HCT116 (cell line): ENCODE measurements around the gene CRYZ. TPM values are rescaled to one million over a fixed set of nuclear protein-coding genes. Genes with fewer than 3 reads are reported as not detected.

ENCODE experiments used
- ATAC-seq: fragments of 200-7000 bp; cut with Tn5 transposase; 2 replicates; pipeline ENCODE4 v1.9.1; 2020; ENCODE audit warnings: mild to moderate bottlenecking, moderate library complexity
- BruUV-seq: library from RNA; stranded (reverse); fragments of 400-500 nt; replicated peaks from 2 replicates; lab custom pipeline; 2021; lab: Mats Ljungman, UMichigan
- CTCF ChIA-PET: fragments of 300-600 bp; sonication (Branson Sonifier 250); formaldehyde crosslinking; loops from one replicate; lab custom pipeline; 2021; ENCODE audit warnings: antibody characterized with exemption; lab: Charles Lee
- POLR2A ChIA-PET: fragments of 300-600, 350-600 bp; sonication (Branson Sonifier 250); formaldehyde crosslinking; loops from one replicate; lab custom pipeline; 2021; ENCODE audit warnings: antibody characterized with exemption; lab: Charles Lee
- RAD21 ChIA-PET, 2 experiments: fragments of 300-600 bp; sonication (Branson Sonifier 250); formaldehyde crosslinking; loops; one replicate each; lab custom pipeline; 2023; ENCODE audit warnings: low total read pairs in 2 of 2; ENCODE audit not compliant: uncharacterized antibody in 2 of 2, unreplicated experiment in 2 of 2, low non-redundant PET in 1 of 2; lab: Charles Lee
- DNase-seq: peaks from one replicate; pipeline ENCODE4 v3.0.0-alpha.2; 2010; ENCODE audit warnings: low read depth, low spot score
- H2AFZ ChIP-seq: fragments of 200-600 bp; shearing (Covaris generic), sonication (generic); 2 replicates; pipeline ENCODE4 v1.6.1; 2017; ENCODE audit warnings: low read depth, mixed run types, mixed read lengths, antibody characterized with exemption, low read length; ENCODE audit not compliant: poor library complexity, severe bottlenecking
- H3K27ac ChIP-seq: 2 replicates; pipeline ENCODE4 v1.5.1; 2012; ENCODE audit warnings: low read depth, low read length
- H3K27me3 ChIP-seq: fragments of 200-600 bp; sonication (generic); 2 replicates; pipeline ENCODE4 v1.6.1; 2016; ENCODE audit warnings: mixed run types, low read length, mixed read lengths; ENCODE audit not compliant: insufficient read depth
- H3K36me3 ChIP-seq, 2 experiments: fragments of 200-500 bp in 1 of 2; fragments of 200-600 bp in 1 of 2; sonication (Bioruptor generic) in 1 of 2; sonication (generic) in 1 of 2; 2 replicates each; pipeline versions ENCODE4 v1.5.1 to v1.6.1; 2014 to 2016; ENCODE audit warnings: low read length in 2 of 2, inconsistent platforms in 1 of 2, mixed read lengths in 1 of 2, mixed run types in 1 of 2; ENCODE audit not compliant: insufficient read depth in 2 of 2, control insufficient read depth in 1 of 2
- H3K4me1 ChIP-seq, 2 experiments: fragments of 200-600 bp in 1 of 2; sonication (generic) in 1 of 2; 2 replicates each; pipeline versions ENCODE4 v1.5.1 to v1.6.1; 2012 to 2017; ENCODE audit warnings: low read length in 2 of 2, inconsistent platforms in 1 of 2, mild to moderate bottlenecking in 1 of 2, mixed read lengths in 1 of 2, mixed run types in 1 of 2, moderate library complexity in 1 of 2; ENCODE audit not compliant: insufficient read depth in 2 of 2, control insufficient read depth in 1 of 2
- H3K4me2 ChIP-seq: fragments of 200-600 bp; sonication (generic); 2 replicates; pipeline ENCODE4 v1.6.1; 2017; ENCODE audit warnings: mixed run types, low read length, mixed read lengths
- H3K4me3 ChIP-seq, 2 experiments: fragments of 200-600 bp in 1 of 2; sonication (generic) in 1 of 2; replicated peaks in 1 of 2; 2 replicates each; pipeline ENCODE4 v1.5.1; 2011 to 2016; ENCODE audit warnings: low read length in 2 of 2, control low read depth in 1 of 2, low read depth in 1 of 2, mild to moderate bottlenecking in 1 of 2, mixed read lengths in 1 of 2, mixed run types in 1 of 2
- H3K79me2 ChIP-seq: fragments of 200-600 bp; sonication (generic); 2 replicates; pipeline ENCODE4 v1.6.1; 2017; ENCODE audit warnings: mild to moderate bottlenecking, mixed run types, low read length, moderate library complexity, mixed read lengths; ENCODE audit not compliant: insufficient read depth
- H3K9ac ChIP-seq: fragments of 200-600 bp; sonication (generic); 2 replicates; pipeline ENCODE4 v1.6.1; 2016; ENCODE audit warnings: low read length, mixed read lengths
- H3K9me2 ChIP-seq: fragments of 200-600 bp; sonication (generic), shearing (Covaris generic); 2 replicates; pipeline ENCODE4 v1.6.1; 2017; ENCODE audit warnings: mixed run types, mild to moderate bottlenecking, moderate library complexity; ENCODE audit not compliant: insufficient read depth
- H3K9me3 ChIP-seq, 2 experiments: fragments of 200-500 bp in 1 of 2; fragments of 200-600 bp in 1 of 2; sonication (Bioruptor generic) in 1 of 2; sonication (generic) in 1 of 2; 2 replicates each; pipeline ENCODE4 v1.6.1; 2014 to 2017; ENCODE audit warnings: low read length in 2 of 2, mixed read lengths in 2 of 2, inconsistent platforms in 1 of 2, low read depth in 1 of 2, mild to moderate bottlenecking in 1 of 2, mixed run types in 1 of 2, moderate library complexity in 1 of 2; ENCODE audit not compliant: control insufficient read depth in 1 of 2, insufficient read depth in 1 of 2
- H4K20me1 ChIP-seq: fragments of 200-600 bp; sonication (generic), shearing (Covaris generic); 2 replicates; pipeline ENCODE4 v1.6.1; 2017; ENCODE audit warnings: mixed run types, mild to moderate bottlenecking, moderate library complexity; ENCODE audit not compliant: insufficient read depth
- CBX3 ChIP-seq: IDR thresholded peaks from 2 replicates; pipeline ENCODE4 v1.6.1; 2012; ENCODE audit warnings: low read depth
- EGR1 ChIP-seq: IDR thresholded peaks from 2 replicates; pipeline ENCODE4 v1.6.1; 2012; ENCODE audit warnings: low read depth
- ELF1 ChIP-seq: IDR thresholded peaks from 2 replicates; pipeline ENCODE4 v1.6.1; 2012; ENCODE audit warnings: low read depth, borderline replicate concordance
- EZH2 ChIP-seq: fragments of 200-600 bp; sonication (generic); IDR thresholded peaks from 2 replicates; pipeline ENCODE4 v1.6.1; 2017; ENCODE audit warnings: antibody characterized with exemption, mixed run types
- MAX ChIP-seq: IDR thresholded peaks from 2 replicates; pipeline ENCODE4 v1.6.1; 2012
- RAD21 ChIP-seq: IDR thresholded peaks from 2 replicates; pipeline ENCODE4 v1.6.1; 2012; ENCODE audit warnings: low read depth, mild to moderate bottlenecking
- SP1 ChIP-seq: IDR thresholded peaks from 2 replicates; pipeline ENCODE4 v1.6.1; 2012; ENCODE audit warnings: low read depth
- SRF ChIP-seq: IDR thresholded peaks from 2 replicates; pipeline ENCODE4 v1.6.1; 2012; ENCODE audit warnings: low read depth
- TCF7L2 ChIP-seq: IDR thresholded peaks from 2 replicates; pipeline ENCODE4 v1.7.0; 2011; ENCODE audit warnings: borderline replicate concordance, inconsistent platforms; ENCODE audit not compliant: insufficient read depth, insufficient read length; ENCODE audit errors: extremely low read depth
- intact Hi-C: fragments of 100-400 bp; cut with micrococcal nuclease; formaldehyde crosslinking; loops from 2 replicates; pipeline ENCODE4 v1.10.0; 2022
- total RNA-seq: library from RNA; stranded (reverse); gene quantifications from one replicate; pipeline ENCODE4 v1.2.1, GENCODE V29; 2021; ENCODE audit not compliant: unreplicated experiment
- TF ChIP-seq, protein P1 (sequence below): IDR thresholded peaks from 2 replicates; pipeline ENCODE4 v1.6.1; 2012; ENCODE audit warnings: low read depth
- TF ChIP-seq, protein P2 (sequence below), 3 experiments: fragments of 200-600 bp in 1 of 3; sonication (generic) in 1 of 3; IDR thresholded peaks in 2 of 3; conservative IDR thresholded peaks in 1 of 3; 2 replicates each; pipeline ENCODE4 v1.5.1; 2012 to 2017; ENCODE audit warnings: low read depth in 2 of 3, low read length in 2 of 3, antibody characterized with exemption in 1 of 3, borderline replicate concordance in 1 of 3, control low read depth in 1 of 3, mild to moderate bottlenecking in 1 of 3, mixed read lengths in 1 of 3, mixed run types in 1 of 3, moderate library complexity in 1 of 3; ENCODE audit not compliant: insufficient read depth in 1 of 3
- TF ChIP-seq, protein P3 (sequence below): IDR thresholded peaks from 2 replicates; pipeline ENCODE4 v1.6.1; 2011; ENCODE audit warnings: mild to moderate bottlenecking, low read length, moderate library complexity; ENCODE audit not compliant: insufficient replicate concordance; ENCODE audit errors: extremely low read depth

CRYZ gene
- total RNA-seq, 1 experiment from 2014 or later = 28.2 TPM

GRCh38 chr1:74684301-74684700 is 48.5 kb downstream of the CRYZ start:
- no peaks in the 10 kb centered on the region for H3K36me3 ChIP-seq
- H3K27ac ChIP-seq = no peak overlapping the region
- no peak for DNase-seq
- ATAC-seq = no peak
- H3K27me3 ChIP-seq = peaks cover 18% of the 10 kb centered on the region
- no TSS peak for BruUV-seq
- no peak overlapping the region for H3K4me2 ChIP-seq
- intact Hi-C loops = loop anchor here (10.0 kb wide), 1 partner anchor 180 kb away; no protein-coding TSS in a partner anchor
- CTCF ChIA-PET = no interaction called here
- H3K9me2 ChIP-seq = no peaks in the 10 kb centered on the region
- H3K4me1 ChIP-seq = no peaks in the 10 kb centered on the region
- H3K9ac ChIP-seq = no peak overlapping the region
- no peaks in the 10 kb centered on the region for H3K79me2 ChIP-seq
- TF ChIP-seq ELF1 (no peak), EGR1 (no peak), SRF (no peak)
- no peak overlapping the region for H3K4me3 ChIP-seq
- POLR2A ChIA-PET = no interaction called here
- no peak overlapping the region for H2AFZ ChIP-seq
- RAD21 ChIA-PET = no interaction called here
- no peaks in the 10 kb centered on the region for H4K20me1 ChIP-seq
- H3K9me3 ChIP-seq = no peaks in the 10 kb centered on the region

DNA sequence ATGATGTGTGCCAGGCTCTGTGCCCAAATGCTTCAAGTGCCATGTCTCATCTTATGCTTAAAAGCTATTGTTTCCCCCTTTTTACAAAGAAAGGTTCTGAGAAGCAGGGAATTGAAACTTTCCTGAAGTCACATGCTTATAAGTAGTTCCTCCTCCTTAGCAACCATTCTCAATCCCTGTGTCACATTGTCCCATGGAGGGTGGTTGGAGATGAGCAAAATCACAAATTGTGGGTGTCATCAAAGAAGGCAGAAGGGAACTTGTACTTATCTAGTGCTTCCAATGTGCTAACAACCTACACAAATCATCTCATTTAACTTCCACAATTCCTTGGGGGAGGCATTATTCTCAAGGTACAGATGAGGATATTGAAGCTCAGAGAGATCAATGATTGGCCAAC is 49.2 kb downstream of the CRYZ start:
- no peak for DNase-seq
- no peak for ATAC-seq
- Histone ChIP-seq H3K79me2 (no peaks in the 10 kb centered on the region), H3K9me2 (no peaks in the 10 kb centered on the region), H2AFZ (no peak overlapping the region), H3K4me2 (no peak overlapping the region), H3K36me3 (no peaks in the 10 kb centered on the region), H4K20me1 (no peaks in the 10 kb centered on the region), H3K27me3 (peaks cover 18% of the 10 kb centered on the region), H3K4me3 (no peak overlapping the region), H3K27ac (no peak overlapping the region), H3K9ac (no peak overlapping the region), H3K9me3 (no peaks in the 10 kb centered on the region), H3K4me1 (no peaks in the 10 kb centered on the region)
- ChIA-PET RAD21 (no interaction called here), CTCF (no interaction called here), POLR2A (no interaction called here)
- BruUV-seq = no TSS peak
- intact Hi-C loops = loop anchor here (10.0 kb wide), 1 partner anchor 179 kb away; no protein-coding TSS in a partner anchor
- no peak for TF ChIP-seq RAD21
- no peak for TF ChIP-seq MAX
- no peak for TF ChIP-seq SP1
- no peak for TF ChIP-seq ELF1
- TF ChIP-seq, protein P1, sequence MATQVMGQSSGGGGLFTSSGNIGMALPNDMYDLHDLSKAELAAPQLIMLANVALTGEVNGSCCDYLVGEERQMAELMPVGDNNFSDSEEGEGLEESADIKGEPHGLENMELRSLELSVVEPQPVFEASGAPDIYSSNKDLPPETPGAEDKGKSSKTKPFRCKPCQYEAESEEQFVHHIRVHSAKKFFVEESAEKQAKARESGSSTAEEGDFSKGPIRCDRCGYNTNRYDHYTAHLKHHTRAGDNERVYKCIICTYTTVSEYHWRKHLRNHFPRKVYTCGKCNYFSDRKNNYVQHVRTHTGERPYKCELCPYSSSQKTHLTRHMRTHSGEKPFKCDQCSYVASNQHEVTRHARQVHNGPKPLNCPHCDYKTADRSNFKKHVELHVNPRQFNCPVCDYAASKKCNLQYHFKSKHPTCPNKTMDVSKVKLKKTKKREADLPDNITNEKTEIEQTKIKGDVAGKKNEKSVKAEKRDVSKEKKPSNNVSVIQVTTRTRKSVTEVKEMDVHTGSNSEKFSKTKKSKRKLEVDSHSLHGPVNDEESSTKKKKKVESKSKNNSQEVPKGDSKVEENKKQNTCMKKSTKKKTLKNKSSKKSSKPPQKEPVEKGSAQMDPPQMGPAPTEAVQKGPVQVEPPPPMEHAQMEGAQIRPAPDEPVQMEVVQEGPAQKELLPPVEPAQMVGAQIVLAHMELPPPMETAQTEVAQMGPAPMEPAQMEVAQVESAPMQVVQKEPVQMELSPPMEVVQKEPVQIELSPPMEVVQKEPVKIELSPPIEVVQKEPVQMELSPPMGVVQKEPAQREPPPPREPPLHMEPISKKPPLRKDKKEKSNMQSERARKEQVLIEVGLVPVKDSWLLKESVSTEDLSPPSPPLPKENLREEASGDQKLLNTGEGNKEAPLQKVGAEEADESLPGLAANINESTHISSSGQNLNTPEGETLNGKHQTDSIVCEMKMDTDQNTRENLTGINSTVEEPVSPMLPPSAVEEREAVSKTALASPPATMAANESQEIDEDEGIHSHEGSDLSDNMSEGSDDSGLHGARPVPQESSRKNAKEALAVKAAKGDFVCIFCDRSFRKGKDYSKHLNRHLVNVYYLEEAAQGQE = no peak
- TF ChIP-seq, protein P2, sequence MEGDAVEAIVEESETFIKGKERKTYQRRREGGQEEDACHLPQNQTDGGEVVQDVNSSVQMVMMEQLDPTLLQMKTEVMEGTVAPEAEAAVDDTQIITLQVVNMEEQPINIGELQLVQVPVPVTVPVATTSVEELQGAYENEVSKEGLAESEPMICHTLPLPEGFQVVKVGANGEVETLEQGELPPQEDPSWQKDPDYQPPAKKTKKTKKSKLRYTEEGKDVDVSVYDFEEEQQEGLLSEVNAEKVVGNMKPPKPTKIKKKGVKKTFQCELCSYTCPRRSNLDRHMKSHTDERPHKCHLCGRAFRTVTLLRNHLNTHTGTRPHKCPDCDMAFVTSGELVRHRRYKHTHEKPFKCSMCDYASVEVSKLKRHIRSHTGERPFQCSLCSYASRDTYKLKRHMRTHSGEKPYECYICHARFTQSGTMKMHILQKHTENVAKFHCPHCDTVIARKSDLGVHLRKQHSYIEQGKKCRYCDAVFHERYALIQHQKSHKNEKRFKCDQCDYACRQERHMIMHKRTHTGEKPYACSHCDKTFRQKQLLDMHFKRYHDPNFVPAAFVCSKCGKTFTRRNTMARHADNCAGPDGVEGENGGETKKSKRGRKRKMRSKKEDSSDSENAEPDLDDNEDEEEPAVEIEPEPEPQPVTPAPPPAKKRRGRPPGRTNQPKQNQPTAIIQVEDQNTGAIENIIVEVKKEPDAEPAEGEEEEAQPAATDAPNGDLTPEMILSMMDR (IDR thresholded peaks at IDR 0.05 in 2 of 3, conservative IDR thresholded peaks at IDR 0.05 in 1 of 3; ENCODE audit: borderline replicate concordance in 1 of 3, insufficient read depth in 1 of 3, low read depth in 2 of 3, low read length in 2 of 3) = no peak
- no peak for TF ChIP-seq EGR1
- TF ChIP-seq TCF7L2 = no peak
- TF ChIP-seq CBX3 = no peak
- TF ChIP-seq EZH2 = no peak
- TF ChIP-seq, protein P3, sequence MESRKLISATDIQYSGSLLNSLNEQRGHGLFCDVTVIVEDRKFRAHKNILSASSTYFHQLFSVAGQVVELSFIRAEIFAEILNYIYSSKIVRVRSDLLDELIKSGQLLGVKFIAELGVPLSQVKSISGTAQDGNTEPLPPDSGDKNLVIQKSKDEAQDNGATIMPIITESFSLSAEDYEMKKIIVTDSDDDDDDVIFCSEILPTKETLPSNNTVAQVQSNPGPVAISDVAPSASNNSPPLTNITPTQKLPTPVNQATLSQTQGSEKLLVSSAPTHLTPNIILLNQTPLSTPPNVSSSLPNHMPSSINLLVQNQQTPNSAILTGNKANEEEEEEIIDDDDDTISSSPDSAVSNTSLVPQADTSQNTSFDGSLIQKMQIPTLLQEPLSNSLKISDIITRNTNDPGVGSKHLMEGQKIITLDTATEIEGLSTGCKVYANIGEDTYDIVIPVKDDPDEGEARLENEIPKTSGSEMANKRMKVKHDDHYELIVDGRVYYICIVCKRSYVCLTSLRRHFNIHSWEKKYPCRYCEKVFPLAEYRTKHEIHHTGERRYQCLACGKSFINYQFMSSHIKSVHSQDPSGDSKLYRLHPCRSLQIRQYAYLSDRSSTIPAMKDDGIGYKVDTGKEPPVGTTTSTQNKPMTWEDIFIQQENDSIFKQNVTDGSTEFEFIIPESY = no peak
